CD4-positive, alpha-beta T cell treated with Interleukin-4 for 4 hours (primary cell): Measurements from ENCODE around the gene TNFAIP8.

Experiments used
- DNase-seq: peaks from one replicate; pipeline ENCODE4 v3.0.0-alpha.2; 2020

The TNFAIP8 gene

GRCh38 chr5:119371146-119371545, 15.3 kb downstream of the TNFAIP8 start:
- DNase-seq: no peak

- no peak for DNase-seq
Measured at GRCh38 chr5:119373449-119373858, 17.6 kb downstream of the TNFAIP8 start.

- no peak for DNase-seq
Measured at GRCh38 chr5:119374901-119375300, 19.1 kb downstream of the TNFAIP8 start.

- no peak for DNase-seq
Measured at GRCh38 chr5:119377066-119377465, 21.2 kb downstream of the TNFAIP8 start.

GRCh38 chr5:119378075-119378700, 22.4 kb downstream of the TNFAIP8 start:
- no peak for DNase-seq

- no peak for DNase-seq
Measured at GRCh38 chr5:119379096-119379495, 23.3 kb downstream of the TNFAIP8 start.

GRCh38 chr5:119379942-119380547, 24.2 kb downstream of the TNFAIP8 start:
- no peak for DNase-seq

GRCh38 chr5:119382169-119382568, 26.4 kb downstream of the TNFAIP8 start:
- DNase-seq: no peak

- DNase-seq: no peak
Measured at GRCh38 chr5:119383008-119383407, 27.2 kb downstream of the TNFAIP8 start.

- no peak for DNase-seq
Measured at GRCh38 chr5:119385136-119385535, 29.3 kb downstream of the TNFAIP8 start.

- DNase-seq: no peak
Measured at GRCh38 chr5:119385536-119386128, 29.8 kb downstream of the TNFAIP8 start.

- no peak for DNase-seq
Measured at GRCh38 chr5:119386596-119387344, 31.0 kb downstream of the TNFAIP8 start.

GRCh38 chr5:119387945-119388618, 32.3 kb downstream of the TNFAIP8 start:
- no peak for DNase-seq

- DNase-seq: no peak
Measured at GRCh38 chr5:119388619-119389190, 32.9 kb downstream of the TNFAIP8 start.

- DNase-seq: no peak
Measured at GRCh38 chr5:119389288-119390030, 33.6 kb downstream of the TNFAIP8 start.

GRCh38 chr5:119390404-119390803, 34.6 kb downstream of the TNFAIP8 start:
- DNase-seq: no peak

- DNase-seq: no peak
Measured at GRCh38 chr5:119393201-119393691, 37.4 kb downstream of the TNFAIP8 start.

- DNase-seq: no peak
Measured at GRCh38 chr5:119393746-119394145, 37.9 kb downstream of the TNFAIP8 start.

- no peak for DNase-seq
Measured at GRCh38 chr5:119395080-119395836, 39.4 kb downstream of the TNFAIP8 start.

- no peak for DNase-seq
Measured at GRCh38 chr5:119396030-119396664, 40.3 kb downstream of the TNFAIP8 start.
